K562 (cell line): Measurements from ENCODE around the gene B3GALT6. TPM values are rescaled to one million over a fixed set of nuclear protein-coding genes. Genes with fewer than 3 reads are reported as not detected.

Experiments
- ATAC-seq: fragments of 200-7000 bp; cut with Tn5 transposase; 3 replicates; pipeline ENCODE4 v1.9.1; 2020; ENCODE audit warnings: moderate library complexity
- BruUV-seq: library from RNA; stranded (reverse); fragments of 400-500 nt; replicated peaks from 2 replicates; lab custom pipeline; 2021; lab: Mats Ljungman, UMichigan
- CTCF ChIA-PET: fragments of 300-600 bp; formaldehyde crosslinking; extraction: SDS; loops from one replicate; lab custom pipeline; 2021; ENCODE audit warnings: low intra/inter-chr PET ratio; lab: Yijun Ruan, JAX
- POLR2A ChIA-PET: fragments of 300-600, 350-650 bp; sonication (Branson Sonifier 250); formaldehyde crosslinking; extraction: SDS; loops from one replicate; lab custom pipeline; 2021; ENCODE audit warnings: antibody characterized with exemption, inconsistent platforms; lab: Yijun Ruan, JAX
- DNase-seq, 4 experiments: peaks; one replicate each; pipeline versions ENCODE4 v3.0.0 to v3.0.0-alpha.2; 2011 to 2018; ENCODE audit warnings: low spot score in 3 of 4, mixed read lengths in 3 of 4; ENCODE audit errors: extremely low read depth in 1 of 4
- FAIRE-seq: peaks from 2 replicates; lab custom pipeline; 2011; peaks lifted over from hg19 to GRCh38; lab: Jason Lieb, UNC
- H2AFZ ChIP-seq: 2 replicates; pipeline ENCODE4 v1.6.0; 2011; ENCODE audit warnings: low read depth, low read length, control low read depth, inconsistent platforms
- H3K27ac ChIP-seq: fragments of 200-600 bp; 3 replicates; pipeline ENCODE4 v1.8.0; 2011; ENCODE audit warnings: low read depth, mild to moderate bottlenecking, control low read depth, inconsistent platforms, low read length, moderate library complexity, mixed read lengths; ENCODE audit errors: extremely low read depth
- H3K27me3 ChIP-seq, 2 experiments: fragments of 300-600 bp in 1 of 2; 2 replicates in 1 of 2; 3 replicates in 1 of 2; pipeline versions ENCODE4 v1.6.0 to v1.8.0; 2011; ENCODE audit warnings: inconsistent platforms in 2 of 2, low read length in 2 of 2, mild to moderate bottlenecking in 1 of 2, mixed read lengths in 1 of 2, moderate library complexity in 1 of 2; ENCODE audit not compliant: control insufficient read depth in 2 of 2, insufficient read depth in 2 of 2
- H3K36me3 ChIP-seq: fragments of 300-600 bp; 3 replicates; pipeline ENCODE4 v1.8.0; 2011; ENCODE audit warnings: mild to moderate bottlenecking, low read length, inconsistent platforms; ENCODE audit not compliant: control insufficient read depth, insufficient read depth
- H3K4me1 ChIP-seq, 2 experiments: fragments of 200-600 bp in 1 of 2; replicated peaks in 1 of 2; 2 replicates in 1 of 2; 3 replicates in 1 of 2; pipeline versions ENCODE4 v1.5.1 to v1.8.0; 2011; ENCODE audit warnings: inconsistent platforms in 2 of 2, low read length in 2 of 2, mild to moderate bottlenecking in 1 of 2, mixed read lengths in 1 of 2, moderate library complexity in 1 of 2; ENCODE audit not compliant: control insufficient read depth in 2 of 2, insufficient read depth in 2 of 2
- H3K4me2 ChIP-seq: 2 replicates; pipeline ENCODE4 v1.6.1; 2011; ENCODE audit warnings: low read length, control low read depth, inconsistent platforms, mixed read lengths; ENCODE audit not compliant: insufficient read depth
- H3K4me3 ChIP-seq: fragments of 200-600 bp; sonication (generic), shearing (Covaris generic); 2 replicates; pipeline ENCODE4 v1.5.1; 2016; ENCODE audit warnings: control low read depth, inconsistent platforms
- H3K79me2 ChIP-seq: fragments of 200-600 bp; 3 replicates; pipeline ENCODE4 v1.8.0; 2011; ENCODE audit warnings: low read length, inconsistent platforms; ENCODE audit not compliant: control insufficient read depth, insufficient read depth
- H3K9ac ChIP-seq, 2 experiments: 2 replicates each; pipeline versions ENCODE4 v1.6.0 to v1.6.1; 2011; ENCODE audit warnings: low read depth in 2 of 2, low read length in 2 of 2, control low read depth in 1 of 2, inconsistent platforms in 1 of 2, mild to moderate bottlenecking in 1 of 2, mixed read lengths in 1 of 2; ENCODE audit not compliant: insufficient read depth in 1 of 2
- H3K9me1 ChIP-seq: one replicate; pipeline ENCODE4 v1.6.0; 2011; ENCODE audit warnings: inconsistent platforms, mild to moderate bottlenecking, low read length, moderate library complexity; ENCODE audit not compliant: control insufficient read depth, insufficient read depth
- H3K9me3 ChIP-seq: replicated peaks from 2 replicates; pipeline ENCODE4 v1.5.1; 2011; ENCODE audit warnings: low read depth, low read length, inconsistent platforms; ENCODE audit not compliant: control insufficient read depth, insufficient read depth
- H4K20me1 ChIP-seq: replicated peaks from 2 replicates; pipeline ENCODE4 v1.6.1; 2011; ENCODE audit warnings: low read length, inconsistent platforms, mixed read lengths; ENCODE audit not compliant: control insufficient read depth, insufficient read depth
- ATF6 ChIP-seq: sonication (generic); formaldehyde crosslinking; IDR thresholded peaks from 2 replicates; pipeline ENCODE4 v1.4.0; 2020; ENCODE audit warnings: mild to moderate bottlenecking, missing genetic modification reagents
- COPS2 ChIP-seq: fragments of 450-650 bp; conservative IDR thresholded peaks from 2 replicates; pipeline ENCODE4 v1.6.1; 2016; ENCODE audit warnings: mild to moderate bottlenecking, moderate library complexity
- E2F4 ChIP-seq: sonication (generic); formaldehyde crosslinking; IDR thresholded peaks from 2 replicates; pipeline ENCODE4 v1.8.0; 2022; ENCODE audit warnings: mild to moderate bottlenecking, low read depth, missing genetic modification reagents
- EZH2 ChIP-seq: IDR thresholded peaks from 2 replicates; pipeline ENCODE4 v1.6.1; 2012; ENCODE audit warnings: low read depth, mild to moderate bottlenecking, inconsistent platforms, low read length, borderline replicate concordance
- HDAC2 ChIP-seq: fragments of 450-650 bp; IDR thresholded peaks from 2 replicates; pipeline ENCODE4 v1.6.1; 2016; ENCODE audit warnings: mild to moderate bottlenecking
- HMGN3 ChIP-seq: IDR thresholded peaks from 2 replicates; pipeline ENCODE4 v1.6.1; 2011; ENCODE audit warnings: borderline replicate concordance, low read depth, mild to moderate bottlenecking, mixed read lengths, low read length; ENCODE audit not compliant: insufficient read length; ENCODE audit errors: extremely low read depth
- OTX1 ChIP-seq: fragments of 450-650 bp; formaldehyde crosslinking; IDR thresholded peaks from 2 replicates; pipeline ENCODE4 v1.4.0; 2022; ENCODE audit warnings: mild to moderate bottlenecking
- POLR2G ChIP-seq: fragments of 200-400 bp; formaldehyde crosslinking; IDR thresholded peaks from 2 replicates; pipeline ENCODE4 v1.6.1; 2017; ENCODE audit warnings: low read depth, mild to moderate bottlenecking, antibody characterized with exemption, low read length, moderate library complexity
- RBFOX2 ChIP-seq: fragments of 200-400 bp; formaldehyde crosslinking; IDR thresholded peaks from 2 replicates; pipeline ENCODE4 v1.6.1; 2017; ENCODE audit warnings: low read depth, mild to moderate bottlenecking, low read length, moderate library complexity
- RBM22 ChIP-seq: fragments of 200-400 bp; formaldehyde crosslinking; IDR thresholded peaks from 2 replicates; pipeline ENCODE4 v1.6.1; 2018; ENCODE audit warnings: low read length, low read depth; ENCODE audit not compliant: poor library complexity, severe bottlenecking
- WGBS: fragments of 100-300 bp; shearing (Covaris generic); methylation state at CpG from one replicate; pipeline ENCODE4 v1.1.6; 2016; ENCODE audit warnings: low coverage, mixed read lengths; ENCODE audit not compliant: insufficient coverage; ENCODE audit errors: missing lambda C conversion rate; 5-methylcytosine and 5-hydroxymethylcytosine counted together
- in situ Hi-C: fragments of 300-500 bp; cut with MboI; formaldehyde crosslinking; loops from 4 replicates; pipeline ENCODE4 v1.15.0; 2018; ENCODE audit warnings: inconsistent platforms, mixed read lengths
- intact Hi-C: fragments of 100-400 bp; cut with micrococcal nuclease; formaldehyde crosslinking; loops from 2 replicates; pipeline ENCODE4 v1.14.2; 2022
- polyA plus RNA-seq, 8 experiments: library from polyadenylated mRNA; depleted of rRNA in 4 of 8; stranded (reverse) in 5 of 8; unstranded in 3 of 8; fragments of >200 nt; fragmentation: Nextera tagmentation in 2 of 8; fragmentation: Illumina TruSeq in 1 of 8; extraction: Ambion mirVana in 2 of 8; extraction: Trizol in 1 of 8; gene quantifications; 2 replicates each; pipeline versions ENCODE4 v1.2.1 to v1.2.3, GENCODE V29; 2011 to 2014; ENCODE audit warnings: inconsistent platforms in 1 of 8, missing spikeins in 1 of 8
- total RNA-seq, 7 experiments: library from RNA; depleted of rRNA in 6 of 7; stranded (reverse); fragments of >200 nt in 6 of 7; fragmentation: Illumina TruSeq in 2 of 7; extraction: Trizol in 2 of 7; gene quantifications; 2 replicates each; pipeline versions ENCODE4 v1.2.1 to v1.2.3, GENCODE V29; 2011 to 2021; ENCODE audit warnings: low replicate concordance in 1 of 7

The B3GALT6 gene
- total and polyA plus RNA-seq, 9 of the 15 experiments (the other 6 are each of a cell fraction or from before 2014, with no cell fraction given), result 0.68 to 29.8 (median 9.9) TPM

- Histone ChIP-seq H3K79me2 (no peaks in the 10 kb centered on the region; the same call in 2 of the 3 replicates), H2AFZ (no peak overlapping the region), H3K9me3 (no peaks in the 10 kb centered on the region), H3K4me1 (peaks cover 0 to 49% of the 10 kb centered on the region in 2 experiments; a peak in 3 of 5 replicates), H3K27ac (no peak overlapping the region), H3K4me2 (no peak overlapping the region), H3K27me3 (no peaks in the 10 kb centered on the region), H3K9me1 (no peaks in the 10 kb centered on the region), H3K36me3 (peaks cover 68% of the 10 kb centered on the region; the same call in 2 of the 3 replicates), H4K20me1 (no peaks in the 10 kb centered on the region; the same call in 1 of the 2 replicates), H3K4me3 (no peak overlapping the region), H3K9ac (no peak overlapping the region)
- no TSS peak for BruUV-seq
- ATAC-seq, result no peak
- in situ Hi-C loops (no loop called here), intact Hi-C loops (loop anchor here (5.0 kb wide), 1 partner anchor 132 kb away; no protein-coding TSS in a partner anchor)
- 96% methylated on average over 47 of the region's 50 CpGs for WGBS
- DNase-seq, result no peak
- CTCF ChIA-PET, result no interaction called here
- no peak for TF ChIP-seq HDAC2
- no peak for TF ChIP-seq ATF6 (CRISPR knock-in tag)
- TF ChIP-seq COPS2, result no peak
- 0 out of 2 replicates have a peak, but pooled peaks have one; percentile 30 for TF ChIP-seq RBFOX2
- peak; percentile 26 for TF ChIP-seq HMGN3
- TF ChIP-seq E2F4 (CRISPR knock-in tag), result no peak
- no peak for TF ChIP-seq OTX1 (CRISPR knock-in tag)
- peak; percentile 51 for TF ChIP-seq POLR2G
- peak; percentile 53 for TF ChIP-seq RBM22
- no peak for TF ChIP-seq EZH2
- FAIRE-seq, result no peak
- POLR2A ChIA-PET, result interaction anchor here (1.7 kb wide), 1 partner anchor 23 kb away, joined by 4 read pairs; the partner anchor contains the start of genes B3GALT6 and SDF4
Observed at GRCh38 chr1:1253972-1254666, 22.1 kb downstream of the B3GALT6 start.
